OCI-LY7 (cell line): ENCODE measurements around the gene PYCARD. TPM values are rescaled to one million over a fixed set of nuclear protein-coding genes. Genes with fewer than 3 reads are reported as not detected.

Experiments
- Bru-seq: library from RNA; stranded (reverse); fragments of 400-500 nt; gene quantifications from one replicate; lab custom pipeline; 2021; lab: Mats Ljungman, UMichigan
- BruChase-seq, 2 experiments: library from RNA; stranded (reverse); fragments of 400-500 nt; gene quantifications; one replicate each; lab custom pipeline; 2021; lab: Mats Ljungman, UMichigan
- BruUV-seq: library from RNA; stranded (reverse); fragments of 400-500 nt; replicated peaks from 2 replicates; lab custom pipeline; 2021; lab: Mats Ljungman, UMichigan
- CTCF ChIA-PET: fragments of 300-600 bp; sonication (Branson Sonifier 250); formaldehyde crosslinking; loops from one replicate; lab custom pipeline; 2022; ENCODE audit warnings: antibody characterized with exemption; ENCODE audit not compliant: unreplicated experiment; lab: Charles Lee
- POLR2A ChIA-PET: fragments of 300-600 bp; sonication (Branson Sonifier 250); formaldehyde crosslinking; loops from one replicate; lab custom pipeline; 2022; ENCODE audit warnings: antibody characterized with exemption; lab: Charles Lee
- DNase-seq: peaks from one replicate; pipeline ENCODE4 v3.0.0-alpha.2; 2015; ENCODE audit warnings: low spot score
- H2AFZ ChIP-seq: fragments of 200-600 bp; sonication (generic), shearing (Covaris generic); 2 replicates; pipeline ENCODE4 v1.6.1; 2014; ENCODE audit warnings: mild to moderate bottlenecking, antibody characterized with exemption, low read length, moderate library complexity
- H3K27ac ChIP-seq: fragments of 200-600 bp; sonication (generic); 2 replicates; pipeline ENCODE4 v1.5.1; 2014; ENCODE audit warnings: mixed run types, low read depth, mild to moderate bottlenecking, moderate library complexity, low read length, inconsistent platforms; ENCODE audit not compliant: poor library complexity, severe bottlenecking
- H3K36me3 ChIP-seq: fragments of 200-600 bp; sonication (generic); 2 replicates; pipeline ENCODE4 v1.6.1; 2014; ENCODE audit warnings: mild to moderate bottlenecking, antibody characterized with exemption, low read length, moderate library complexity, mixed read lengths; ENCODE audit not compliant: insufficient read depth
- H3K4me1 ChIP-seq: fragments of 200-600 bp; sonication (generic); 2 replicates; pipeline ENCODE4 v1.5.1; 2014; ENCODE audit warnings: mild to moderate bottlenecking, low read length; ENCODE audit not compliant: insufficient read depth, poor library complexity, severe bottlenecking
- H3K4me2 ChIP-seq: fragments of 200-600 bp; sonication (generic); 2 replicates; pipeline ENCODE4 v1.6.1; 2014; ENCODE audit warnings: mild to moderate bottlenecking, low read length
- H3K4me3 ChIP-seq: fragments of 200-600 bp; sonication (generic); 2 replicates; pipeline ENCODE4 v1.5.1; 2014; ENCODE audit warnings: mild to moderate bottlenecking, low read depth, low read length; ENCODE audit not compliant: poor library complexity, severe bottlenecking
- H3K79me2 ChIP-seq: fragments of 200-600 bp; sonication (generic); 2 replicates; pipeline ENCODE4 v1.6.1; 2016; ENCODE audit warnings: low read depth, mild to moderate bottlenecking, low read length, moderate library complexity, mixed read lengths; ENCODE audit not compliant: insufficient read depth
- H3K9me2 ChIP-seq: fragments of 200-600 bp; sonication (generic); 2 replicates; pipeline ENCODE4 v1.6.1; 2016; ENCODE audit warnings: mild to moderate bottlenecking, low read length, mixed read lengths; ENCODE audit not compliant: insufficient read depth
- H3K9me3 ChIP-seq: fragments of 200-600 bp; sonication (generic); 2 replicates; pipeline ENCODE4 v1.6.1; 2014; ENCODE audit warnings: mild to moderate bottlenecking, mixed run types, low read length, mixed read lengths
- H4K20me1 ChIP-seq: fragments of 200-600 bp; sonication (generic); 2 replicates; pipeline ENCODE4 v1.6.1; 2014; ENCODE audit warnings: mild to moderate bottlenecking, antibody characterized with exemption, low read length, moderate library complexity, mixed read lengths; ENCODE audit not compliant: insufficient read depth
- CTCF ChIP-seq: fragments of 200-600 bp; sonication (generic); conservative IDR thresholded peaks from 2 replicates; pipeline ENCODE4 v1.5.1; 2014; ENCODE audit warnings: mild to moderate bottlenecking, antibody characterized with exemption, low read length, moderate library complexity, mixed read lengths
- EZH2phosphoT487 ChIP-seq: fragments of 200-600 bp; sonication (generic); IDR thresholded peaks from 2 replicates; pipeline ENCODE4 v1.6.1; 2018; ENCODE audit warnings: low read depth, borderline replicate concordance, mild to moderate bottlenecking, mixed run types, antibody characterized with exemption, low read length, moderate library complexity, mixed read lengths
- intact Hi-C: fragments of 100-400 bp; cut with micrococcal nuclease; formaldehyde crosslinking; loops from one replicate; pipeline ENCODE4 v1.10.0; 2022; ENCODE audit not compliant: unreplicated experiment
- long read RNA-seq: library from polyadenylated mRNA; stranded (forward); transcript quantifications from one replicate; pipeline ENCODE4 v2.0.0, GENCODE V29; 2022
- total RNA-seq, 2 experiments: library from RNA; depleted of rRNA in 1 of 2; stranded (reverse); fragments of >200 nt in 1 of 2; shearing (Covaris generic) in 1 of 2; gene quantifications; 2 replicates each; pipeline ENCODE4 v1.2.3, GENCODE V29; 2014 to 2022

The PYCARD gene
- 3.7 and 5.5 TPM in 2 replicates for total RNA-seq (2014; rRNA removed; shearing (Covaris generic))
- 10.3 and 14.8 TPM in 2 replicates for total RNA-seq (2022)
- percentile 44 among the genes with signal in this experiment for Bru-seq, nascent RNA
- BruChase-seq, experiment 1, labeled RNA remaining after a 6-hour chase, result percentile 43 among the genes with signal in this experiment
- percentile 36 among the genes with signal in this experiment for BruChase-seq, experiment 2, labeled RNA remaining after a 2-hour chase
- long read RNA-seq, transcript PYCARD-201 (3 exons, 990 nt), result major isoform, 11 of 17 reads
- long read RNA-seq, partial matches to known transcripts, result 1 of 17 reads
- long read RNA-seq, other reads (novel, unspliced or antisense), result 0 of 17 reads

- Histone ChIP-seq H3K36me3 (peaks cover 4% of the 10 kb centered on the region; the same call in 1 of the 2 replicates), H4K20me1 (no peaks in the 10 kb centered on the region), H3K4me2 (peak within 1 kb of the TSS; percentile 77), H3K79me2 (no peaks in the 10 kb centered on the region), H3K4me1 (peaks cover 46% of the 10 kb centered on the region), H3K27ac (peak within 1 kb of the TSS; percentile 37), H3K9me2 (no peaks in the 10 kb centered on the region), H3K9me3 (no peaks in the 10 kb centered on the region), H3K4me3 (peak within 1 kb of the TSS; percentile 69), H2AFZ (peak within 1 kb of the TSS; percentile 41; the same call in 1 of the 2 replicates)
- intact Hi-C loops, result loop anchor here (1.0 kb wide), 1 partner anchor 239 kb away; no protein-coding TSS in a partner anchor
- TF ChIP-seq EZH2phosphoT487 (no peak), CTCF (no peak)
- ChIA-PET POLR2A (interaction anchor here (0.7 to 2.3 kb wide), 5 partner anchors 11 to 348 kb away, joined by 3 to 10 read pairs (median 4); partner anchors contain the start of genes FUS and TRIM72), CTCF (interaction anchor here (0.6 to 1.0 kb wide), 2 partner anchors 11 to 18 kb away, joined by 3 read pairs; partner anchors contain the start of gene TRIM72)
- peak; percentile 37 for DNase-seq
- no TSS peak for BruUV-seq
Observed at GRCh38 chr16:31202414-31203375, at the start of gene PYCARD. Gene PYCARD, minus strand, starts transcription at chr16:31202760. Its CDS starts 70 bp downstream, at chr16:31202690.

GRCh38 chr16:31251435-31251834 is 48.9 kb upstream of the PYCARD start:
- CTCF ChIA-PET, result no interaction called here
- intact Hi-C loops, result no loop called here
- BruUV-seq, result no TSS peak

More at GRCh38 chr16:31251435-31251834, 48.9 kb upstream of the PYCARD start:
- Histone ChIP-seq H3K4me3 (no peak overlapping the region), H3K36me3 (no peaks in the 10 kb centered on the region), H3K9me3 (no peaks in the 10 kb centered on the region), H4K20me1 (no peaks in the 10 kb centered on the region), H3K4me1 (no peaks in the 10 kb centered on the region), H3K9me2 (no peaks in the 10 kb centered on the region), H3K4me2 (no peak overlapping the region), H2AFZ (no peak overlapping the region), H3K27ac (no peak overlapping the region), H3K79me2 (no peaks in the 10 kb centered on the region)
- no peak for DNase-seq
- TF ChIP-seq EZH2phosphoT487 (no peak), CTCF (no peak)
- POLR2A ChIA-PET, result no interaction called here
